ENCODE results near the gene NYAP2.

DNA sequence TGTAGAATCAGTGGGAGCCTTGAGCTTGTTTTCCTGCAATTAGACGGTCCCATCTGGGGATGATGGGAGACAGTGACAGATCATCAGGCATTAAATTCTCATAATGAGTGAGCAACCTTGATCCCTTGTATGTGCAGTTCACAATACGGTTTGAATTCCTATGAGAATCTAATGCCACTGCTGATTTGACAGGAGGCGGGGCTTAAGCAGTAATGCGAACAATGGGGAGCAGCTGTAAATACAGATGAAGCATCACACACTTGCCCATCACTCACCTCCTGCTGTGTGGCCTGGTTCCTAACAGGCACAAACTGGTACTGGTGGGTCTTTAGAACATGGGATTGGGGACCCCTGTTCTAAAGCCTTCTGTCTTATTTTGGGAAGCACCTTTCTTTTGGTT is 17.9 kb upstream of the NYAP2 start:
- TF ChIP-seq ZNF232 (CRISPR knock-in tag; IDR thresholded peaks at IDR 0.05), result no peak
- TF ChIP-seq, protein P1, sequence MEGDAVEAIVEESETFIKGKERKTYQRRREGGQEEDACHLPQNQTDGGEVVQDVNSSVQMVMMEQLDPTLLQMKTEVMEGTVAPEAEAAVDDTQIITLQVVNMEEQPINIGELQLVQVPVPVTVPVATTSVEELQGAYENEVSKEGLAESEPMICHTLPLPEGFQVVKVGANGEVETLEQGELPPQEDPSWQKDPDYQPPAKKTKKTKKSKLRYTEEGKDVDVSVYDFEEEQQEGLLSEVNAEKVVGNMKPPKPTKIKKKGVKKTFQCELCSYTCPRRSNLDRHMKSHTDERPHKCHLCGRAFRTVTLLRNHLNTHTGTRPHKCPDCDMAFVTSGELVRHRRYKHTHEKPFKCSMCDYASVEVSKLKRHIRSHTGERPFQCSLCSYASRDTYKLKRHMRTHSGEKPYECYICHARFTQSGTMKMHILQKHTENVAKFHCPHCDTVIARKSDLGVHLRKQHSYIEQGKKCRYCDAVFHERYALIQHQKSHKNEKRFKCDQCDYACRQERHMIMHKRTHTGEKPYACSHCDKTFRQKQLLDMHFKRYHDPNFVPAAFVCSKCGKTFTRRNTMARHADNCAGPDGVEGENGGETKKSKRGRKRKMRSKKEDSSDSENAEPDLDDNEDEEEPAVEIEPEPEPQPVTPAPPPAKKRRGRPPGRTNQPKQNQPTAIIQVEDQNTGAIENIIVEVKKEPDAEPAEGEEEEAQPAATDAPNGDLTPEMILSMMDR (IDR thresholded peaks at IDR 0.05), result no peak
- no peak for TF ChIP-seq ZNF121 (CRISPR knock-in tag; IDR thresholded peaks at IDR 0.05)
- no peak for TF ChIP-seq ESRRA (CRISPR knock-in tag; IDR thresholded peaks at IDR 0.05; ENCODE audit: borderline replicate concordance)
- no peak for TF ChIP-seq NR3C1 (CRISPR knock-in tag; conservative IDR thresholded peaks at IDR 0.05; ENCODE audit: low read depth)
- TF ChIP-seq, protein P2, sequence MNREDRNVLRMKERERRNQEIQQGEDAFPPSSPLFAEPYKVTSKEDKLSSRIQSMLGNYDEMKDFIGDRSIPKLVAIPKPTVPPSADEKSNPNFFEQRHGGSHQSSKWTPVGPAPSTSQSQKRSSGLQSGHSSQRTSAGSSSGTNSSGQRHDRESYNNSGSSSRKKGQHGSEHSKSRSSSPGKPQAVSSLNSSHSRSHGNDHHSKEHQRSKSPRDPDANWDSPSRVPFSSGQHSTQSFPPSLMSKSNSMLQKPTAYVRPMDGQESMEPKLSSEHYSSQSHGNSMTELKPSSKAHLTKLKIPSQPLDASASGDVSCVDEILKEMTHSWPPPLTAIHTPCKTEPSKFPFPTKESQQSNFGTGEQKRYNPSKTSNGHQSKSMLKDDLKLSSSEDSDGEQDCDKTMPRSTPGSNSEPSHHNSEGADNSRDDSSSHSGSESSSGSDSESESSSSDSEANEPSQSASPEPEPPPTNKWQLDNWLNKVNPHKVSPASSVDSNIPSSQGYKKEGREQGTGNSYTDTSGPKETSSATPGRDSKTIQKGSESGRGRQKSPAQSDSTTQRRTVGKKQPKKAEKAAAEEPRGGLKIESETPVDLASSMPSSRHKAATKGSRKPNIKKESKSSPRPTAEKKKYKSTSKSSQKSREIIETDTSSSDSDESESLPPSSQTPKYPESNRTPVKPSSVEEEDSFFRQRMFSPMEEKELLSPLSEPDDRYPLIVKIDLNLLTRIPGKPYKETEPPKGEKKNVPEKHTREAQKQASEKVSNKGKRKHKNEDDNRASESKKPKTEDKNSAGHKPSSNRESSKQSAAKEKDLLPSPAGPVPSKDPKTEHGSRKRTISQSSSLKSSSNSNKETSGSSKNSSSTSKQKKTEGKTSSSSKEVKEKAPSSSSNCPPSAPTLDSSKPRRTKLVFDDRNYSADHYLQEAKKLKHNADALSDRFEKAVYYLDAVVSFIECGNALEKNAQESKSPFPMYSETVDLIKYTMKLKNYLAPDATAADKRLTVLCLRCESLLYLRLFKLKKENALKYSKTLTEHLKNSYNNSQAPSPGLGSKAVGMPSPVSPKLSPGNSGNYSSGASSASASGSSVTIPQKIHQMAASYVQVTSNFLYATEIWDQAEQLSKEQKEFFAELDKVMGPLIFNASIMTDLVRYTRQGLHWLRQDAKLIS (CRISPR knock-in tag; IDR thresholded peaks at IDR 0.05; ENCODE audit: borderline replicate concordance), result no peak
- TF ChIP-seq, protein P3, sequence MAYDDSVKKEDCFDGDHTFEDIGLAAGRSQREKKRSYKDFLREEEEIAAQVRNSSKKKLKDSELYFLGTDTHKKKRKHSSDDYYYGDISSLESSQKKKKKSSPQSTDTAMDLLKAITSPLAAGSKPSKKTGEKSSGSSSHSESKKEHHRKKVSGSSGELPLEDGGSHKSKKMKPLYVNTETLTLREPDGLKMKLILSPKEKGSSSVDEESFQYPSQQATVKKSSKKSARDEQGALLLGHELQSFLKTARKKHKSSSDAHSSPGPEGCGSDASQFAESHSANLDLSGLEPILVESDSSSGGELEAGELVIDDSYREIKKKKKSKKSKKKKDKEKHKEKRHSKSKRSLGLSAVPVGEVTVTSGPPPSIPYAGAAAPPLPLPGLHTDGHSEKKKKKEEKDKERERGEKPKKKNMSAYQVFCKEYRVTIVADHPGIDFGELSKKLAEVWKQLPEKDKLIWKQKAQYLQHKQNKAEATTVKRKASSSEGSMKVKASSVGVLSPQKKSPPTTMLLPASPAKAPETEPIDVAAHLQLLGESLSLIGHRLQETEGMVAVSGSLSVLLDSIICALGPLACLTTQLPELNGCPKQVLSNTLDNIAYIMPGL (CRISPR knock-in tag; IDR thresholded peaks at IDR 0.05), result no peak
- TF ChIP-seq NR2C2 (CRISPR knock-in tag; IDR thresholded peaks at IDR 0.05), result no peak
- no peak for TF ChIP-seq GABPB1 (CRISPR knock-in tag; IDR thresholded peaks at IDR 0.05)
- no peak for TF ChIP-seq KAT7 (CRISPR knock-in tag; IDR thresholded peaks at IDR 0.05; ENCODE audit: borderline replicate concordance)
- TF ChIP-seq, protein P4, sequence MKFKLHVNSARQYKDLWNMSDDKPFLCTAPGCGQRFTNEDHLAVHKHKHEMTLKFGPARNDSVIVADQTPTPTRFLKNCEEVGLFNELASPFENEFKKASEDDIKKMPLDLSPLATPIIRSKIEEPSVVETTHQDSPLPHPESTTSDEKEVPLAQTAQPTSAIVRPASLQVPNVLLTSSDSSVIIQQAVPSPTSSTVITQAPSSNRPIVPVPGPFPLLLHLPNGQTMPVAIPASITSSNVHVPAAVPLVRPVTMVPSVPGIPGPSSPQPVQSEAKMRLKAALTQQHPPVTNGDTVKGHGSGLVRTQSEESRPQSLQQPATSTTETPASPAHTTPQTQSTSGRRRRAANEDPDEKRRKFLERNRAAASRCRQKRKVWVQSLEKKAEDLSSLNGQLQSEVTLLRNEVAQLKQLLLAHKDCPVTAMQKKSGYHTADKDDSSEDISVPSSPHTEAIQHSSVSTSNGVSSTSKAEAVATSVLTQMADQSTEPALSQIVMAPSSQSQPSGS (CRISPR knock-in tag; IDR thresholded peaks at IDR 0.05; ENCODE audit: borderline replicate concordance, low read depth), result no peak

Measured in WTC11 (cell line).